Transverse colon (tissue), 3 donors: ENCODE data around the gene SPIRE2.

Source experiments
- EP300 ChIP-seq: sonication (generic); formaldehyde crosslinking; IDR thresholded peaks from one replicate; pipeline ENCODE4 v1.6.1; 2017; ENCODE audit warnings: antibody characterized with exemption, low read depth
- TF ChIP-seq, protein P1 (sequence below), 5 experiments: fragments of 200-600 bp in 3 of 5; fragments of 450-650 bp in 2 of 5; sonication (generic) in 3 of 5; IDR thresholded peaks; 1 replicate in 2 of 5; 2 replicates in 3 of 5; pipeline ENCODE4 v1.5.1; 2016 to 2017; ENCODE audit warnings: antibody characterized with exemption in 5 of 5, inconsistent platforms in 3 of 5, mild to moderate bottlenecking in 2 of 5, moderate library complexity in 1 of 5

GRCh38 chr16:89863741-89864526 lies 35.7 kb downstream of the SPIRE2 start:
- no peak for TF ChIP-seq EP300
- TF ChIP-seq, protein P1, sequence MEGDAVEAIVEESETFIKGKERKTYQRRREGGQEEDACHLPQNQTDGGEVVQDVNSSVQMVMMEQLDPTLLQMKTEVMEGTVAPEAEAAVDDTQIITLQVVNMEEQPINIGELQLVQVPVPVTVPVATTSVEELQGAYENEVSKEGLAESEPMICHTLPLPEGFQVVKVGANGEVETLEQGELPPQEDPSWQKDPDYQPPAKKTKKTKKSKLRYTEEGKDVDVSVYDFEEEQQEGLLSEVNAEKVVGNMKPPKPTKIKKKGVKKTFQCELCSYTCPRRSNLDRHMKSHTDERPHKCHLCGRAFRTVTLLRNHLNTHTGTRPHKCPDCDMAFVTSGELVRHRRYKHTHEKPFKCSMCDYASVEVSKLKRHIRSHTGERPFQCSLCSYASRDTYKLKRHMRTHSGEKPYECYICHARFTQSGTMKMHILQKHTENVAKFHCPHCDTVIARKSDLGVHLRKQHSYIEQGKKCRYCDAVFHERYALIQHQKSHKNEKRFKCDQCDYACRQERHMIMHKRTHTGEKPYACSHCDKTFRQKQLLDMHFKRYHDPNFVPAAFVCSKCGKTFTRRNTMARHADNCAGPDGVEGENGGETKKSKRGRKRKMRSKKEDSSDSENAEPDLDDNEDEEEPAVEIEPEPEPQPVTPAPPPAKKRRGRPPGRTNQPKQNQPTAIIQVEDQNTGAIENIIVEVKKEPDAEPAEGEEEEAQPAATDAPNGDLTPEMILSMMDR (IDR thresholded peaks at IDR 0.05), result no peak
